GM04504 (cell line): Measurements from ENCODE around the gene CTSG.
"Not testable (repeated sequence)": the region's sequence is repeated elsewhere in the genome, so short reads cannot be mapped to it uniquely, and the experiment has no call there.

Source experiments
- DNase-seq: peaks from one replicate; pipeline ENCODE4 v3.0.0-alpha.2; 2012; ENCODE audit warnings: low read depth

Gene CTSG, protein sequence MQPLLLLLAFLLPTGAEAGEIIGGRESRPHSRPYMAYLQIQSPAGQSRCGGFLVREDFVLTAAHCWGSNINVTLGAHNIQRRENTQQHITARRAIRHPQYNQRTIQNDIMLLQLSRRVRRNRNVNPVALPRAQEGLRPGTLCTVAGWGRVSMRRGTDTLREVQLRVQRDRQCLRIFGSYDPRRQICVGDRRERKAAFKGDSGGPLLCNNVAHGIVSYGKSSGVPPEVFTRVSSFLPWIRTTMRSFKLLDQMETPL

DNA sequence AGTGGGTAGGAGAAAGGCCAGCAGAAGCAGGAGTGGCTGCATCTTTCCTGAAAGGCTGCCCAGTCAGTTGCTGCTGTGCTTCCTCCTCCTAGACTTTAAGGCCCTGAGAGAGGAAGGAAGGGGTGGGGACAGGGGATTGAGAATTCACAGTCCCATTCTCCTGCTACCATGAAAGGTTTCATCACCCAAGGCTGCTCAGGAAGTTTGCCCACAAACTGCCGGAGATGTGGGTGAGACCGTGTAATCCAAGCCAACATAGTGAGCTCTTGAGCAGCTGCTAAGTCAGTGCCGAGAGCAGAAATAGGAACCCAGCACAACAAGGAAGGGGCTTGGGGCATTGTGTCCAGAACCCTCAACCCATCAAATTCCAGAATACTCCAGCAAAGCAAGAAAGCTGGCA lies at the start of gene CTSG:
TSS of gene CTSG (minus strand) at position 69 of the 400 bp plus-strand sequence. CDS start at position 42, 27 bp downstream.
- no peak for DNase-seq

GRCh38 chr14:24613747-24614146 lies 37.7 kb upstream of the CTSG start:
- DNase-seq: no peak

DNA sequence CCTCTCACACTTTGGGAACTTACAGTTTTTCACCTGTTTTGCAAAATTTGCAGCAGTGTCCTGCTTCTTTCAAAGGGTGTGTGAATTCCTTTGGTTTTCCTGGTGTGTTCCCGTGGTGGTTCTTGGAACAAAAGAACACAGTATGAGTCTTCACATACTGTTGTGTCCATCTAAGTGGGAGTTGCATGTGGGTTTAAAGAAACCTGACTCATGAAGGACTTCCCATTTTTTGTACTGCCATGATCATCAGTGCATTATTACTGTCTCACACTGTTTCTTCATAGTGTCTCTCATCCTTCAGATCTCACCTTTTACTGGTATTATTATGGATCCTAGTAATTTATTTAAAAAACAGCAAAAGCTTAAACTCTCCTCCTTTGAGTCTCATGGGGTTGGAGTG lies 37.2 kb upstream of the CTSG start:
- no peak for DNase-seq

- DNase-seq: no peak
These were observed 36.1 kb upstream of the CTSG start for GRCh38 chr14:24612196-24612595.

DNA sequence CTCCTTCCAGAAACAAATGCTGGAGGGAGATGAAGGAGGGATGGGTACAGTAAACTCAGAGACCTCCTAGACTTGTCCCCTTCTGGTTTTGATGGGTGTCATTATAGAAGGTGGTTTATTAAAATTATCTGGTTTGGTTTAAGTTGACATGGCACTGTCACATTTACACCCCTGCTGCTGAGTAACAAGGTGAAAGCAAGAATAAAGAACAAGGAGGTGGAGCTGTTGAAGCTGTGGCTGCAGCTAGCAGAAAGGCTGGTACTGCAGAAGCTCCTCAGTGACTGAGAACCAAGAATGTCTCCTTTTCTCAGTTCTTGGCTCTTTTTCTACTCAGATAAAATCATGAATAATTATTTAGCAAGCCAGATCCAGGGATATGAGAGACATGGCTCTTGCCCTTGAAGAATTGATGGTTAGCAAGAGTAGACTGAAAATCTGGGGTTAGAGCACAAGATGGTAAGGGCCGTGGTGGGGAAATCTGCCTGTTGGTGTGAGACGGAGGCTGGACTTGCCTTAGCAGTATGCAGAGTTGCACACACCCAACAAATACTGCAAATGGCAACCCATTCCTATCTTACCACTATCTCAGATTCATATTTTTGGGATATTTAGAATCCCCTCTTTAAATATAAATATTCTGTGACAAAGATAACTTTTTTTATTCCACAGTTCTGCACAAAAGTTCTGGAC lies 33.8 kb upstream of the CTSG start, which contains the start of gene GZMH:
TSS of gene GZMH (minus strand) at position 31 of the 690 bp plus-strand sequence. CDS start 72 bp downstream, outside the sequence.
- no peak for DNase-seq

GRCh38 chr14:24607635-24608514 lies 31.8 kb upstream of the CTSG start:
- no peak for DNase-seq

DNA sequence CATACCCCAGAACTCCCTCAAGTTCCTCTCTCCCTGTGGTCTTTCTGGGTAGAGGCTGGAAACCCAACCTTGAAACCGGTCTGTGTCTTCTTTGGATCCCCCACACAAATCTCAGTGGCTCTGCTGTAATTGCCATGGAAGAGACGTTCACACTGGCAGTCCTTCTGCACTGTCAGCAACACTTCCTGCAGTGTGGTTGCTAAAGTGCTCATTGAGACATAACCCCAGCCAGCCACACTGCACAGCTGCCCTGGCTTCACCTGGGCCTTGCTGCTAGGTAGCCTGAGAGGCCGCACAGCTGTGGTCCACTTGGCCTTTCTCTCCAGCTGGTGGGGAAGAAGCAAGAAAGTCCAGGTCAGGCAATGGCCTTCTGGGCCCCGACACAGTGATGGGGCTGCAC lies 31.0 kb upstream of the CTSG start:
- no peak for DNase-seq

DNA sequence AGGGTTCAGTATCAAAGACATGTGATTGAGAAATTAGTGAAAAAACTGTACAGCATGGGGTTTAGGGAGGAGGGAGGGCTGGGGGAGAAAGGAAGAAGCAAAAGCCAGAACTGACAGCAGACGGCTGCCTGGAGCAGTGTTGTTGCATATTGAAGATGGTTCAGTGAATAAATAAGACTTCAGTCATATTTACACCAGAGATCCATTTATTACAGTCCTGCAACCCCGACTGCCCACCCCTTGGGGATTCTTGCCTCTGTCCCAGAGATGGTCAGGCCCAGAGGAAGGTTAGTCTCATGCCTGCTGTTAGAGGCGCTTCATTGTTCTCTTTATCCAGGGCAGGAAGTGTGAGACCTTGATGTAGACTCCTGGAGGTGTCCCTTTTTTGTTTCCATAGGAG lies 30.2 kb upstream of the CTSG start:
- no peak for DNase-seq

DNA sequence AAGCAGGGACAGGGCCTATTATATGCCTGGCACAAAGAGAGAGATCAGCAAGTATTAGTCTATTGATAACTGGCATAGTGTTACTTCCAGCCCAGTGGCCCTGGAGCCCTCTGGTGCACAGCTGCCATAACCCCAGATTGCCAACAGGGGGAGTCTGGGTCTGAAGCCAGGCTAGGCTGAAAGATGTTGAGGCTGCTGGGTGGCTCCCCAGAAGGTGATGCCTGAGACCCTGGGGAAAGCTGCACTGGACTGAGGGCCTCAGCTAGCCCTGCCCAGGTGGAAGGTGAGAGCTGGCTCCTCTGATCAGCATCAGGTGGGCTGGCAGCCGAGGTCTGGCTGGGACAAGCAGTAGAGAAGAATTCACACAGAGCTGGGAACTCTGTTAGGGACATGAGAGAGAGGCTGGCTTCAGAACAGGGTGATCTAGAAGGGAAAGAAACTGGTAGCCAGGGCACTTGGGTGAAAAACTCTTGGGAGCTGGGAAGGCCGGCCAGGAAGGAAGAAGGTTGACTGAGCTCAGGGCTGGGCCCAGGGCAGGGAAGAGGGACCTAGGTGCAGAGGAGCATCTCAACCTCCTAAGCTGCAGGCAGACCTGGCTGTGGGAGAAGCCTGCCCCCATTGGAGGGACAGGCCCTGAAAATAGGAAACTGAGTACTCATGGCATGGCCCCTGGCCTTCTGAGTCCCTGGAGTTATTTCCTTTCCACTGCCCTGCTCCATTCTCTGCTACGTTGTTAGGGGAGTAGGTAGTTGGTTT lies 29.6 kb upstream of the CTSG start:
- DNase-seq: no peak

GRCh38 chr14:24597403-24597802 lies 21.4 kb upstream of the CTSG start:
- no peak for DNase-seq

DNA sequence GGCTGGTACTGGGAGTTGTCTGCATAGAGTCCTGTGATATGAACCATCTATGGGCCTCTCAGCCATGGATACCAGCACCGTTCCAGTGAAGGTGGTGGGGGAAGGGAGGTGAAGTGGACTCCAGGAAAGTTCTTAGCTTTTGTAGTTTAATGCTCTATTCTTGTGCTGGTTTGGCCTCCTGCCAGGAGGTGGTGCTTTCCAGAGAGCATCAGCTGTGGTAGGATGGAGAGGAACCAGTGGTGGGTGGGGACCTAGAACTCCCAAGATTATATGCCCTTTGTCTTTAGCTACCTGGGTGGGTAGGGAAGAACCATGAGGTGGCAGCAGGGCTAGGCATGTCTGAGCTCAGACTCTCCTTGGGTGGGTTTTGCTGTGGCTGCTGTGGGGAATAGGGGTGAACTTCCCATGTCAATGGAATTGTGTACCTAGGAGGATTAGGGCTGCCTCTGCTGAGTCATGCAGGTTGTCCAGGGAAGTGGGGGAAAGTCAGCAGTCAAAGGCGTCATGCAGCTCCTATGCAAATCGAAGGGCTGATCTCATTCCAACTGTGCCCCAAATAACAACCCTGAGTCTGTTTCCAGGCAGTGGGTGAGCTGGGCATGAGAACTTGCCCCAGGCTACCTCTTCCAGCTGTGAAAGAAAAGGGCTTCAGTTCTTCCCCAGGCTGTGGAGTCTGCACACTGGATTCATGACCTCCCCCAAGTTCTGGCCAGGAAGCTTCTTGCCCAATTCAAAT lies 19.2 kb upstream of the CTSG start:
- DNase-seq: no peak

DNA sequence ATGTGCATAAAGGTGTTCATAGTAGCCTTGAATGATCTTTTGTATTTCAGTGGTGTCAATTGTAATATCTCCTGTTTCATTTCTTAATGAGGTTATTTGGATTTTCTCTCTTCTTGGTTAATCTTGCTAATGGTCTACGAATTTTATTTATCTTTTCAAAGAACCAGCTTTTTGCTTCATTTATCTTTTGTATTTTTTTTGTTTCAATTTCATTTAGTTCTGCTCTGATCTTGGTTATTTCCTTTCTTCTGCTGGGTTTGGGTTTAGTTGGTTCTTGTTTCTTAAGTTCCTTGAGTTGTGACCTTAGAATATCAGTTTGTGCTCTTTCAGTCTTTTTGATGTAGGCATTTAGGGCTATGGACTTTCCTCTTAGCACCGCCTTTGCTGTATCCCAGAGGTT lies 15.0 kb upstream of the CTSG start:
- DNase-seq: not testable (repeated sequence)

DNA sequence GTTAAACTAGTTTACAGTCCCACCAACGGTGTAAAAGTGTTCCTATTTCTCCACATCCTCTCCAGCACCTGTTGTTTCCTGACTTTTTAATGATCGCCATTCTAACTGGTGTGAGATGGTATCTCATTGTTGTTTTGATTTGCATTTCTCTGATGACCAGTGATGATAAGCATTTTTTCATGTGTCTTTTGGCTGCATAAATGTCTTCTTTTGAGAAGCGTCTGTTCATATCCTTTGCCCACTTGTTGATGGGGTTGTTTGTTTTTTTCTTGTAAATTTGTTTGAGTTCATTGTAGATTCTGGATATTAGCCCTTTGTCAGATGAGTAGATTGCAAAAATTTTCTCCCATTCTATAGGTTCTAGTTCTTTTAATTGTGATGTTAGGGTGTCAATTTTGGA lies 8.4 kb upstream of the CTSG start:
- DNase-seq: not testable (repeated sequence)

GRCh38 chr14:24578558-24578957 lies 2.5 kb upstream of the CTSG start:
- no peak for DNase-seq

DNA sequence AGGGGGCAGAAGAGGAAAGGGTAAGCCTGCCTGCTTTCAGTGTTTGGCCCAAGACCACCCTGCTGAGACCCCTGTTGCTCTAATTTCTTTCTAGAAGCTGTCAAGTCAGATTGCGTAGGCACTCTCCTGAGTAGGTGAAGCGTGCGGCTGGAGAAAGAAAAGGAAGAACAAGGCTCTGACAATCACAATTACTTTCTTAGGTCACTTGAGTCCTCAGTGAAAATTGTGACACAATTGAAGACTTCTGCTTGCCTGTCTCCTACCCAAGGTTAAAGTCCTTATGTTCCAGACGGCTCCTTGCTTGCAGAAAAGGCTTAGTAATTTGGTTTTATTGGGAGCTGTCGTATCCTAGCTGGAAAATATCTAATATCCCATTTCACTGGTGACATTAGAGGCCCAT lies 721 bp upstream of the CTSG start:
- DNase-seq: no peak

DNA sequence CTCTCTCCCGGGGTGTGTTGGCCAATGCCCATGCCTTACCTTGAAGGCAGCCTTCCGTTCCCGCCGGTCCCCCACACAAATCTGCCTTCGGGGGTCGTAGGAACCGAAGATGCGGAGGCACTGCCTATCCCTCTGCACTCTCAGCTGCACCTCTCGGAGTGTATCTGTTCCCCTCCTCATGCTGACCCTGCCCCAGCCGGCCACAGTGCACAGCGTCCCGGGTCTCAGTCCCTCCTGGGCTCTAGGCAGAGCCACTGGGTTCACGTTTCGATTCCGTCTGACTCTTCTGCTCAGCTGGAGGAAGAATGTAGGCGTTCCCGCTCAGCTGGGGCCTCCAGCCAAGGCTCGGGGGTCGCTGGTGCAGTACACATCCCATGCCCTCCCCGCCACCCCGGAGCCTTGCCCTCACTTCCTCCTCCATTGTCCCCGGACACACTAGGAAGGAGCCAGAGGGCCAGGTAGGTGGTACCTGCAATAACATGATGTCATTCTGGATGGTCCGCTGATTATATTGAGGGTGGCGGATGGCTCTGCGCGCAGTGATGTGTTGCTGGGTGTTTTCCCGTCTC lies 1.8 kb downstream of the CTSG start:
- DNase-seq: no peak

DNA sequence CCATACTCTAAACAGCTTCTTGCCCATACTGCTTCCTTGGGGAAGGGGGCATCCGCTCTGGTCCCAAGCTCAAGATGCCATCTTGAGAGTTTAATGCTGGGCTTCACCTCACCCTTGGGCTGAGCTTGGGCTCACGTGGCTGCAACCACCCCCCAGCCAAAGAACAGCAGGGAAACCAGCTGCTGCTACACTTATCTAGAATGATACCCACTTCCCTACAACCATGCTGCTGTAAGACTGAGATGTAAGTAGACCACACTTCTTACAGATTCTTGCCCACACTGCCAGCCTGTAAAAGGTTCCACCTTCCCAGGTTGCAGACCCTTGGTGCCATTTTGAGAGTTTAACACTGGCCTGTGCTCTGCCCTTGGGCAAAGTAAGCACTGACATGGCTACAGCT lies 9.7 kb downstream of the CTSG start:
- no peak for DNase-seq

DNA sequence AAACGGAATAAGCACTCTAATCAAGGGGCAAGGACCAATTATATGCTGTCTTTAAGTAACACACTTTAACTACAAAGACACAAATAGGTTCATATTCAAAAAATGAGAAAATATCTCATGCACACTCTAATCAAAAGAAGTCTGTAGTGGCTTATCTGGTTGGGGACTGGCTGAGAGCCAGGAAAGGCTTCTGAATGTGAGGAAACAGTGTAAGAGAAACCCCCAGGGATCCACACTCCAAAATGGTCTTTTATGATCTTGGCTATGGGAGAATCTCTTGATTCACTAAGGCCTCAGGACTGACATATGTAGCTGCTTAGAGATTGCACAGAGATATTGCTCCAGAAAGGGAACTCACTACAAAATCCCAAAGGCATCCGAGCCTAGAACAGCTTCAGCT lies 10.3 kb downstream of the CTSG start:
- no peak for DNase-seq

GRCh38 chr14:24563505-24563904 lies 12.5 kb downstream of the CTSG start:
- DNase-seq: no peak

DNA sequence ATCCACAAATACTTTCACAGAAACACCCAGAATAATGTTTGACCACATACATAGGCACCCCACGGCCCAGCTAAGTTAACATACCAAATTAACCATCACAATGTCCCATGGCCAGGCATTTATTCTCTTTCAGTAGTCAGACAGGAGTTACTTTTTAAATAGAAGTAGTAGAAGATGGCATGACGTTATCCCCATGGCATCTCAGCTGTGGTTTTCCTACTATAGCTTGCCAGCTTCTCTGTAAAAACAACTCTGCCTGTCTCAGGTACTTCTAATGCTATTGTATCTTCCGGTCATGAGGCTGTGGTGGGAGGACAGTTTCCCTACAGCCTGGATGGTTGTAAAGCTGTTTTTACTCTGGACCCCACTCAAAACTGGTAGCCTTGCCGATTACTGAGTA lies 19.3 kb downstream of the CTSG start:
- no peak for DNase-seq

DNA sequence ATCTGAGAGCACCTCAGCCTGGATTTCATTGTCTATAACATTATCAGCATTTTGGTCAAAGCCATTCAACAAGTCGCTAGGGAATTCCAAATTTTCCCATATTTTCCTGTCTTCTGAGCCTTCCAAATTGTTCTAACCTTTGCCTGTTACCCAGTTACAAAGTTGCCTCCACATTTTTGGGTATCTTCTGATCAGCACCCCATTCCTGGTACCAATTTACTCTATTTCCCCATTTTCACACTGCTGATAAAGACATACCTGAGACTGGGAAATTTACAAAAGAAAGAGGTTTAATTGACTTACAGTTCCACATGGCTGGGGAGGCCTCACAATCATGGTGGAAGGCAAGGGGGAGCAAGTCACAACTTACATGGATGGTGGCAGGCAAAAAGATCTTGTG lies 27.0 kb downstream of the CTSG start:
- DNase-seq: not testable (repeated sequence)
